Spleen (tissue), 11 donors: ENCODE results near the gene FRMD4B. TPM values are rescaled to one million over a fixed set of nuclear protein-coding genes. Genes with fewer than 3 reads are reported as not detected.

Experiments used
- DNase-seq: peaks from one replicate; pipeline ENCODE4 v3.0.0-alpha.2; 2020
- H3K27ac ChIP-seq, 8 donors: fragments of 200-600 bp; sonication (generic) in 7 of 8; 1 replicate in 4 of 8; 2 replicates in 4 of 8; pipeline versions ENCODE4 v1.5.0 to v1.8.0; 2016 to 2021; ENCODE audit warnings: inconsistent platforms in 4 of 8, mild to moderate bottlenecking in 4 of 8, moderate library complexity in 1 of 8
- H3K27me3 ChIP-seq, 7 donors: fragments of 200-600 bp; sonication (generic) in 6 of 7; replicated peaks in 1 of 7; 1 replicate in 4 of 7; 2 replicates in 3 of 7; pipeline versions ENCODE4 v1.5.0 to v1.8.0; 2016 to 2021; ENCODE audit warnings: inconsistent platforms in 3 of 7, mild to moderate bottlenecking in 1 of 7
- H3K36me3 ChIP-seq, 6 donors: fragments of 200-600 bp; sonication (generic) in 5 of 6; 1 replicate in 4 of 6; 2 replicates in 2 of 6; pipeline versions ENCODE4 v1.5.0 to v1.8.0; 2016 to 2021; ENCODE audit warnings: inconsistent platforms in 2 of 6
- H3K4me1 ChIP-seq, 6 donors: fragments of 200-600 bp; sonication (generic) in 5 of 6; 1 replicate in 3 of 6; 2 replicates in 3 of 6; pipeline versions ENCODE4 v1.5.0 to v1.8.0; 2016 to 2021; ENCODE audit warnings: inconsistent platforms in 3 of 6
- H3K4me3 ChIP-seq, 8 donors: fragments of 200-600 bp; sonication (generic) in 7 of 8; 1 replicate in 4 of 8; 2 replicates in 4 of 8; pipeline versions ENCODE4 v1.5.0 to v1.8.0; 2016 to 2021; ENCODE audit warnings: inconsistent platforms in 4 of 8, mild to moderate bottlenecking in 4 of 8, moderate library complexity in 2 of 8
- H3K9me3 ChIP-seq, 8 donors: fragments of 200-600 bp; sonication (generic) in 7 of 8; 1 replicate in 4 of 8; 2 replicates in 4 of 8; pipeline versions ENCODE4 v1.5.0 to v1.8.0; 2016 to 2021; ENCODE audit warnings: inconsistent platforms in 4 of 8
- CTCF ChIP-seq, 11 experiments: fragments of 200-600 bp in 7 of 11; fragments of 450-650 bp in 4 of 11; sonication (generic) in 4 of 11; IDR thresholded peaks in 8 of 11; conservative IDR thresholded peaks in 3 of 11; 1 replicate in 7 of 11; 2 replicates in 4 of 11; pipeline versions ENCODE4 v1.4.0 to v1.8.0; 2016 to 2021; ENCODE audit warnings: antibody characterized with exemption in 11 of 11, inconsistent platforms in 4 of 11, mild to moderate bottlenecking in 1 of 11
- POLR2A ChIP-seq, 3 donors: fragments of 450-650 bp; IDR thresholded peaks; one replicate each; pipeline ENCODE4 v1.5.1; 2017; ENCODE audit warnings: antibody characterized with exemption in 3 of 3, mild to moderate bottlenecking in 1 of 3
- POLR2AphosphoS5 ChIP-seq, 3 donors: sonication (generic); formaldehyde crosslinking; IDR thresholded peaks; one replicate each; pipeline ENCODE4 v1.5.1; 2017; ENCODE audit warnings: antibody characterized with exemption in 3 of 3
- WGBS, 5 donors: extraction: QIAGEN DNeasy Blood & Tissue Kit in 3 of 5; methylation state at CpG; one replicate each; pipeline versions ENCODE4 v1.1.5 to v1.1.7; 2013 to 2018; 5-methylcytosine and 5-hydroxymethylcytosine counted together
- intact Hi-C: fragments of 100-400 bp; cut with DNase I; formaldehyde crosslinking; loops from one replicate; pipeline ENCODE4 v1.15.0; 2023; ENCODE audit warnings: low total_unique reads
- polyA plus RNA-seq, 3 donors: library from polyadenylated mRNA; stranded (reverse); fragments of 200-250 nt; gene quantifications; one replicate each; pipeline ENCODE4 v1.2.1, GENCODE V29; 2013
- total RNA-seq, 7 donors: library from RNA; depleted of rRNA in 3 of 7; stranded (reverse); fragments of >200 nt in 3 of 7; fragmentation: NEBNext Ultra II Directional in 4 of 7; extraction: Animal tissue kit (Norgen Biotek cat#: 25700) in 4 of 7; gene quantifications; one replicate each; pipeline versions ENCODE4 v1.1.0 to v1.2.1, GENCODE V29; 2016 to 2021
- donor health status: healthy with polysubstance abuse.
- donor health status: DM: no; HTN: no; CAD: no; lungs with moderate emphysema.
- donor health status: DM: no; HTN: no; CAD: no.
- donor health status: Bipolar disorder and iron deficiency.
- donor health status: healthy.
- donor health status: DM: no; HTN: no; CAD: no.
- donor health status: DM: yes; HTN: yes; CAD: no.

Gene FRMD4B
- total and polyA plus RNA-seq, 10 donors = 8.1 to 143 (median 112) TPM

- H3K27ac ChIP-seq = no peak overlapping the region
- H3K9me3 ChIP-seq = no peaks in the 10 kb centered on the region
- H3K27me3 ChIP-seq = no peaks in the 10 kb centered on the region
- H3K4me3 ChIP-seq = no peak overlapping the region
- no peaks in the 10 kb centered on the region for H3K4me1 ChIP-seq
- intact Hi-C loops = no loop called here
- 62 to 87% (median 74%) methylated on average over 3 of the region's 3 CpGs for WGBS, 5 donors
- no peak for TF ChIP-seq POLR2AphosphoS5 (IDR thresholded peaks at IDR 0.05)
- no peak for TF ChIP-seq POLR2A (IDR thresholded peaks at IDR 0.05)
- TF ChIP-seq CTCF (IDR thresholded peaks at IDR 0.05 in 8 of 11, conservative IDR thresholded peaks at IDR 0.05 in 3 of 11) = no peak
- DNase-seq = no peak
- H3K36me3 ChIP-seq = no peaks in the 10 kb centered on the region
These were observed 243.8 kb downstream of the FRMD4B start for GRCh38 chr3:69142090-69142489.

- no peaks in the 10 kb centered on the region for H3K27me3 ChIP-seq
- intact Hi-C loops = no loop called here
- TF ChIP-seq CTCF (IDR thresholded peaks at IDR 0.05 in 8 of 11, conservative IDR thresholded peaks at IDR 0.05 in 3 of 11) = no peak
- TF ChIP-seq POLR2AphosphoS5 (IDR thresholded peaks at IDR 0.05) = no peak
- TF ChIP-seq POLR2A (IDR thresholded peaks at IDR 0.05) = no peak
- H3K27ac ChIP-seq = no peak overlapping the region
- no peaks in the 10 kb centered on the region for H3K4me1 ChIP-seq
- no peak for DNase-seq
- H3K4me3 ChIP-seq = no peak overlapping the region
- no peaks in the 10 kb centered on the region for H3K9me3 ChIP-seq
- no peaks in the 10 kb centered on the region for H3K36me3 ChIP-seq
These were observed 244.6 kb downstream of the FRMD4B start for GRCh38 chr3:69141313-69141712.

GRCh38 chr3:69137412-69137811 is 248.5 kb downstream of the FRMD4B start:
- Histone ChIP-seq H3K4me3 (no peak overlapping the region), H3K9me3 (no peaks in the 10 kb centered on the region), H3K27me3 (no peaks in the 10 kb centered on the region), H3K36me3 (no peaks in the 10 kb centered on the region), H3K27ac (no peak overlapping the region), H3K4me1 (no peaks in the 10 kb centered on the region)
- no peak for DNase-seq
- 83 to 97% (median 92%) methylated on average over 2 of the region's 2 CpGs for WGBS, 5 donors
- TF ChIP-seq CTCF (IDR thresholded peaks at IDR 0.05 in 8 of 11, conservative IDR thresholded peaks at IDR 0.05 in 3 of 11) (no peak), POLR2AphosphoS5 (IDR thresholded peaks at IDR 0.05) (no peak), POLR2A (IDR thresholded peaks at IDR 0.05) (no peak)
- intact Hi-C loops = no loop called here

GRCh38 chr3:69137005-69137404 is 248.9 kb downstream of the FRMD4B start:
- TF ChIP-seq POLR2A (IDR thresholded peaks at IDR 0.05) (no peak), POLR2AphosphoS5 (IDR thresholded peaks at IDR 0.05) (no peak), CTCF (IDR thresholded peaks at IDR 0.05 in 8 of 11, conservative IDR thresholded peaks at IDR 0.05 in 3 of 11) (no peak)
- Histone ChIP-seq H3K27ac (no peak overlapping the region), H3K4me1 (no peaks in the 10 kb centered on the region), H3K9me3 (no peaks in the 10 kb centered on the region), H3K4me3 (no peak overlapping the region), H3K27me3 (no peaks in the 10 kb centered on the region), H3K36me3 (no peaks in the 10 kb centered on the region)
- intact Hi-C loops = no loop called here
- DNase-seq = no peak
